ENCODE results near the gene QPCTL.
"Not testable (repeated sequence)": the region's sequence is repeated elsewhere in the genome, so short reads cannot be mapped to it uniquely, and the experiment has no call there.

Gene QPCTL

DNA sequence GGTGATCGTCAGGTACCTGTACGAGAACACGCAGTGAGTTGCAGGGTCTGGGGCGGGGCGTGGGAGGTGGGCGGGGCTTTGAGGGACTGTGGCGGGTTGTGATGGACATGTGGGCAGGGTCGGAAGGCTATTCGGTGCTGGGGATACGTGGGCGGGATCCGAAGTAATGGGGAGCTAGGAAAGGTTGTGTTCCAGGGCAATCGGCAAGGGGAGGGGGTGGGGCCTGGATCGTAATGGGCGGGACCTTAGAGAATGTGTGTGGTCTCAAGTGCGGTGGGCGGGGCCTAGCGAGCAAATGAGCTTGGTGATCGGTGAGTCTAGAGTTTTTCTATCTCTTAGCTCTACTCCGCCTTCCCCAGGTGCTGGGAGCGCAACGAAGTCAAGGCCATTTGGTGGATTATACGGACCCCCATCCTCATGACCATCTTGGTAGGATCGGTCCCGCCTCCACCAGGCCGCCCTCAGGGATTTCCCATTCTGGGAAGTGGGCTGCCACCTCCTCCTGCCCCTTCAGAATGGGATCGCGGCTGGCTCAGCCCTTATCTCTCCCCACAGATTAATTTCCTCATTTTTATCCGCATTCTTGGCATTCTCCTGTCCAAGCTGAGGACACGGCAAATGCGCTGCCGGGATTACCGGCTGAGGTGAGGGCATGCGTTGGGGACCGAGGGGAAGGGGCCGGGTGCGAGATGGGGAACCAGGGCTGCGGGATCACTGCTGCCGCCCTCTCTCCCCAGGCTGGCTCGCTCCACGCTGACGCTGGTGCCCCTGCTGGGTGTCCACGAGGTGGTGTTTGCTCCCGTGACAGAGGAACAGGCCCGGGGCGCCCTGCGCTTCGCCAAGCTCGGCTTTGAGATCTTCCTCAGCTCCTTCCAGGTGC is 14.9 kb upstream of the QPCTL start:
- DNase-seq: peak; percentile 85

GRCh38 chr19:45681391-45682015 is 11.0 kb upstream of the QPCTL start:
- peak; percentile 63 for DNase-seq

DNA sequence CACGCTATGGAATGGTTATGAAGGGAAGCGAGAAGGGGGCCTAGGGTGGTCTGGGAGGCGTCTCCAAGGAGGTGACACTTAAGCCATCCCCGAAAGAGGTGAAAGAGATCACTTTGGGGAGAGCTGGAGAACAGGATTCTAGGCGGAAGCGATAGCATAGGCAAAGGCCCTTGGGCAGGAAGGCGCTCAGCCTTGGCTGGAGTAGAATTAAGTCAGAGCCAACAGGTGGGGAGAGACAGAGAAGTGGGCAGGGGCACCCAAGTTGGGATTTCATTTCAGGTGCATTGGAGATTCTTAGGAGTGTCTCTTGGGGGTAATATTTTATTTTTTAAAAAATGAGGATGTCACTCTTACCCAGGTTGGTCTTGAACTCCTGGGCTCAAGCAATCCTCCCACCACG is 10.3 kb upstream of the QPCTL start:
- no peak for DNase-seq

- DNase-seq: no peak
Observed at GRCh38 chr19:45682908-45683307, 9.6 kb upstream of the QPCTL start.

- not testable (repeated sequence) for DNase-seq
Observed at GRCh38 chr19:45685045-45685444, 7.4 kb upstream of the QPCTL start.

- DNase-seq: no peak
Observed at GRCh38 chr19:45687599-45687998, 4.9 kb upstream of the QPCTL start.

GRCh38 chr19:45691516-45692186 is 815 bp upstream of the QPCTL start, which contains the start of gene SNRPD2:
TSS of gene SNRPD2 (minus strand) at chr19:45691953. CDS start at chr19:45691888, 65 bp downstream.
- DNase-seq: peak; percentile 92

DNA sequence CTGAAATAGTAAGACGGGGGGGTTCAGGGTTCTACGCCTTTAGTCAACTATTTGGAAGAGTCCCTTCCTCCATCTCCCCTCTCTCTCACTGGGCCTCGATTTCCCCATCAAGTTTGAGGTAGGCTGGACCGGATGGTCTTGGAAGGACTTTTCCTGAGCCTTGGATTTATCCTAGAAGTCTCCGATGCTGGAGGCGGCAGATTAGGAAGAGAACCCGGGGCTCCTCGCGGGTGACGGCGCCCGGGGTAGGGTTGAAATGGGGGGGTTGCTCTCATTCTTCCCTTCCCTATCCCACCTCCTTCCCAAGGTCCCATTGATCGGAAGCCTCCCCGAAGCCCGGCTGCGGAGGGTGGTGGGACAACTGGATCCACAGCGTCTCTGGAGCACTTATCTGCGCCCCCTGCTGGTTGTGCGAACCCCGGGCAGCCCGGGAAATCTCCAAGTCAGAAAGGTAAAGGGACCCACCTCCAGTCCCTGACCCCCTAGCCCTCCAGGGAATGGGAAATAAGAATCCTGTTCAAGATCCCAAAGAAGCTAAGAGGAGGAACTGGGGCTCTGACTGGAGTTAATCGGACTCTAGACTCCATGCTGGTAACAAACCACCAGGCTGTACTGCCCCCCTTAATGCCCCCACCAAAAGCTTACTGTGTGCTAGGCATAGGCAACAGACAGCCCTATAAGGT is 781 bp downstream of the QPCTL start:
- peak; percentile 62 for DNase-seq

GRCh38 chr19:45701676-45702075 is 9.2 kb downstream of the QPCTL start:
- DNase-seq: no peak

- no peak for DNase-seq
Observed at GRCh38 chr19:45705115-45705514, 12.6 kb downstream of the QPCTL start.

DNA sequence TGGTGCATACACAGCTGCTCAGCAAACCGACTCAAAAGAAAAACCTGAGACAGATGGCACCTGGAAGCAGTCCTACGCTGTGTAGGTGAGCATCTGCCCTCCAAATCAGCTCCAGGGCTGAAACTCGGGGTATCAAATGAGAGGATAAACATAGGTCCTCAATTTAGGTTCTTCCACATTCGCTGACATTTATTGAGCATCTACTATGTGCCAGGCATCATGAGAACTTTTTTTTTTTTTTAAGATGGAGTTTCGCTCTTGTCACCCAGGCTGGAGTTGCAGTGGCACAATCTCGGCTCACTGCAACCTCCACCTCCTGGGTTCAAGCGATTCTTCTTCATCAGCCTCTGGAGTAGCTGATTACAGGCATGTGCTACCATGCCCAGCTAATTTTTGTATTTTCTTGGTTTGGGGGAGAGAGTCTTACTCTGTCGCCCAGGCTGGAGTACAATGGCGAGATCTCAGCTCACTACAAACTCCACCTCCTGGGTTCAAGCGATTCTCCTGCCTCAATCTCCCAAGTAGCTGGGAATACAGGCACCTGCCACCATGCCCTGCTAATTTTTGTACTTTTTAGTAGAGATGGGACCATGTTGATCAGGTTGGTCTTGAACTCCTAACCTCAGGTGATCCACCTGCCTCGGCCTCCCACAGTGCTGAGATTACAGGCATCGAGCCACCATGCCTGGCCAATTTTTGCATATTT is 13.4 kb downstream of the QPCTL start:
- DNase-seq: no peak

- DNase-seq: no peak
Observed at GRCh38 chr19:45710356-45711130, 18.1 kb downstream of the QPCTL start.

GRCh38 chr19:45711851-45712698 is 19.6 kb downstream of the QPCTL start:
- no peak for DNase-seq

DNA sequence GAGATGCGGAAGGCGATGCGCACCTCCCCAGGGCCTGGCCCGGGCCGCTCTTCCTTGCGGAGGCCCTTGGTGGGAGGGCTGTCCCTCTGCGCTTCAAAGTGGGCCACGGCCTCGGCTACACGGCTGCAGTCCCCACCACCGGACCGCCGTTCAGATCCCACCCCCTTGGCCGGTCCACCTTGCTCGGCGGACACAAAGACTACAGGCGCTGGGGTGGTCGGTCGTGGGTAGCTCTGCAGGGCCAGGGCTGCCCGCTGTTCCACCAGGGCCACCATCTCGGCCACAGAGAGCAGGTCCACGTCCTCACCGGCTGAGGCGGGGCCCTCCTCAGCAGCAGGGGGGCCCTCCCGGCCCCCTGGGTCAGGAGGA is 20.2 kb downstream of the QPCTL start:
- no peak for DNase-seq

- DNase-seq: no peak
Observed at GRCh38 chr19:45713141-45713540, 20.7 kb downstream of the QPCTL start.

DNA sequence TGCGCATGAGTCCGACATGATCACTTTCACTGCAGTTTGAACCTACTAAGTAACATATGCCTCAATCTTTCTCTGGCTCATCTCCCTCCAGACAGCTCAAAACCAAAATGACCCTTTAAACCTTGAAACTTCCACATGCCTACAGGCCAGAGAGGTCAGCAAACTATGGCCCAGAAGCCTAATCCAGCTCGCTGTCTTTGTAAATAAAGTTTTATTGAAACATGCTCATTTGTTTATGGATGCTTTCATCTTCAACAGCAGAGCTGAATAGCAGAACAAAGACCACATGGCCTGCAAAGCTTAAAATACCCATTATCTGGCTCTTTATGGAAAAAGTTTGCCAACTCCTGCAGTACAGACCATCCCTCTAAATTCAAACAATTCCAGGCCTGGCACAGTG is 22.7 kb downstream of the QPCTL start:
- DNase-seq: no peak

GRCh38 chr19:45716359-45717130 is 24.1 kb downstream of the QPCTL start:
- no peak for DNase-seq

- peak; percentile 99 for DNase-seq
Observed at GRCh38 chr19:45717131-45717982, 24.9 kb downstream of the QPCTL start.

Measured in NCI-H2029 (cell line).